ELF-1 (cell line): Measurements from ENCODE around the gene EZH1.
A peak's percentile ranks its signal among the peaks of the same experiment; 100 is the strongest.
"Not testable (repeated sequence)": the region's sequence is repeated elsewhere in the genome, so short reads cannot be mapped to it uniquely, and the experiment has no call there.

Experiments
- DNase-seq: peaks from one replicate; pipeline ENCODE4 v3.0.0-alpha.2; 2016; ENCODE audit warnings: low read depth, low spot score

EZH1 gene

DNA sequence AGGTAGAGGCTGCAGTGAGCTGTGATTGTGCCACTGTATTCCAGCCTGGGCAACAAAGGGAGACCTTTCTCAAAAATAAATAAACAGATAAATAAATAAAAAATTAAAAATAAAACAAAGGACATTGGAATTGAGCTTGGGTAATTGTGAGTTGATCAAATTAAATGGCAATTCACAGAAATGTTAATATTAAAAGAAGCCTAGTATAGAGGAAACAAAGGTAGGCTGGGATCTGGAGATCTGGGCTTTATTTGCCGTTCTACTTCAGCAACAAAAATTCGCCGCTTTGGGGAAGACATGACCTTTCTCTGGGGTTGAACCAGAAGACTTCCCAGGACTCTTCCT is 28.1 kb upstream of the EZH1 start:
- DNase-seq, result no peak

GRCh38 chr17:42769964-42770363 is 25.1 kb upstream of the EZH1 start:
- not testable (repeated sequence) for DNase-seq

- not testable (repeated sequence) for DNase-seq
Measured at GRCh38 chr17:42768006-42768405, 23.2 kb upstream of the EZH1 start.

DNA sequence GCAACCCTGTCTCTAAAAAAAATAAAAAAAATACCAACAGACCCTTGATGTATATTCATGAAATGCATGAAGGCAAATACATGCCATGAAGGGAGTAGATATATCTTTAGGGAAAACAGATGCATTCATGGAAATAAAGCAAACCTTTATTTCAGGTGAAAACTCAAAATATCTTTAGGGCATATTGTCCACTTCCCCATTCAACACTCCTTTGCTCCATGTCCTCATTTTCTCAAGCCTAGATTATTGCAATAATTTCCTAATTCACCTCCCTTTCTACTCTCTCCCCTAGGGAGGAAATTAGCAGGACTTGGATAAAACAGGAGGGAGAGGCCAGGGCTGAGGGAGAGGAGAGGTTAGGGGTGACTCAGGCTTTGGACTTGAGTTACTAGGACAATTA is 22.7 kb upstream of the EZH1 start:
- DNase-seq, result no peak

DNA sequence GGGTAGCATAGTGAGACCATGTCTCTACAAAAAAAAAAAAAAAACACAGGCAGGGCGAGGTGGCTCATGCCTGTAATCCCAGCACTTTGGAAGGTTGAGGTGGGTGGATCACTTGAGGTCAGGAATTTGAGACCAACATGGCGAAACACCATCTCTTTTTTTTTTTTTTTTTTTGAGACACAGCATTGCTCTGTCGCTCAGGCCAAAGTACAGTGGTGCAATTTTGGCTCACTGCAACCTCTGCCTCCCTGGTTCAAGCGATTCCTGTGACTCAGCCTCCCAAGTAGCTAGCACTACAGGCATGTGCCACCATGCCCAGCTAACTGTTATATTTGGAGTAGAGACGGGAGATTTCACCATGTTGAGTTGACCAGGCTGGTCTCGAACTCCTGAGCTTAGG is 21.3 kb upstream of the EZH1 start:
- no peak for DNase-seq

DNA sequence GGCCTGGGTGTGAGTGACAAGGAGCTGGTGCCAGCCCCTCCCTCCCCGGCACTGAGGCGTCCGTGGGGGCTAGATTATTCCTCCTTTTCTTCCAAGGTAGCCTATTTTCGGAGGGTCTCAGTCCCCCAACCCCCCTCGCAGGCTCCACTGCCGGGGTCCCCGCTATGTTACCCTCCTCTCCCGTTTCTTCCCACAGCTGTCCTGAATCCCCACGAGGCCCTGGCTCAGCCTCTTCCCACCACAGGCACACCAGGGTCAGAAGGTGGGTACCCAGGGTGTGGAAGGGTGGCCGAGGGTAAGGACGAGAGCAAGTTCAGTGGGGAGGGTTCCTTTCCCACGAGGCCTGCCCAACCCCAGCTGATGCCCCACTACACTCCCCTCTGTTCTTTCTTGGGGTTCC is 16.8 kb upstream of the EZH1 start:
- no peak for DNase-seq

DNA sequence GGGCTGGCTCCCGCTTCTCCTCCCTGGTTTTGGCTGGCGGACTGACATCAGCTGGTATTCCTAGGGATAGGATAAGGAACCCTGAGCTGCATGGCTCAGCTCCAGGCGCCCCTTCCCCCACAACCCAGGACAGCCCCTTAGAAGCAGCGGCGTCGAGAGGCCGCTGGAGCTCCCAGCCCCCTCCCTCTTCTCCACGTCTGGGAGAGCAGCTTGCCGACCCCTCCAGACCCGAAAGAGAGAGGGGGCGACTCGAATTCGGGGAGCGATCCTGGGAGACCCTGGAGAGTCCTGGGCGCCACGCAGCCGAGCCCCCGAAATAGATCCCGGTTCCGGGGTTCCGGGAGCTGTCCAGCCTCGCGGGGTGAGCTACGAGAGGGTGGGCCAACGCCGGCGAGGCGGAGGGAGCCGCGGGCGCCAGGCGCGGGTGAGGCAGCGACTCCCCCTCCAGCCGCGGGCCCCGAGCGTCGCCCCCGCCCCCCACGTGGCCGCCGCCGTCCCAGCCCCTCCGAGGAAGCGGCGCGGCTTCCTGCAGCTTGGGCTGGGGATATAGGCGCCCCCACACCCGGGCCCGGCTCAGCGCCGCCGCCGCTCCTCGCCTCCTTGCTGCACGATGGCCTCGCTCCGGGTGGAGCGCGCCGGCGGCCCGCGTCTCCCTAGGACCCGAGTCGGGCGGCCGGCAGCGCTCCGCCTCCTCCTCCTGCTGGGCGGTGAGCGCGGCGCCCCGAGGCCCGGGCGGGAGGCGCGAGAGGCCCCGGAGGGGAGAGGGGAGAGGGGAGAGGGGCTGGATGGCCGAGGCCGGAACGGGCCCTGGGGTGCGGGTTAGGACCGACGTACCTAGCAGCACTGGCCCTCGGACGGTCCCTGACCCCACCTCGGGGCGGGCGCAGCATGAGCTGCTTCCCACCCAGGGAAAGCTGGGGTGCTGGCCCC is 16.1 kb upstream of the EZH1 start, which contains the start of gene RAMP2:
Gene RAMP2 (plus strand): TSS at position 576 of the 930 bp plus-strand sequence. CDS start 35 bp downstream, at position 611.
- DNase-seq, result peak; percentile 43

- no peak for DNase-seq
Measured at GRCh38 chr17:42759982-42760651, 15.3 kb upstream of the EZH1 start.

DNA sequence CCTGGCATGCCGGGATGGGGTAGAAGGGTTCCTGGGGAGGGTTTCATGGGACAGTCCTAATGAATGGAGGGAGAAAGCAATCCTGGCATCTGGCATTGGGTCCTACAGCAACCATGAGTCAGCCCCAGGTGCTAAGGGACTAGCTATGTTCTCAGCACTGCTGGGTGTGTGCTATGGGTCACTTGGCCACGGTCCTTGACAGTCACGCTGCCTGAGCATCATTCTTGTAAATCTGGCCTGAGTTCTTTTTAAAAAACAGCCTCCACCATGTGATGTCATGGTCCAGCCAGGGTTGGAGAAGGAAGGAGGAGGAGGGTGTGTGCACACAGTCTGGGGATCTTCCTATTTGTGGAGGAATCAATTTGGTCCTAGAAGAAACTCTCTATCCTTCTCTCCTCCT is 9.9 kb upstream of the EZH1 start:
- DNase-seq, result no peak

- no peak for DNase-seq
Measured at GRCh38 chr17:42751628-42752027, 6.8 kb upstream of the EZH1 start.

GRCh38 chr17:42750739-42751344 is 6.0 kb upstream of the EZH1 start:
- no peak for DNase-seq

DNA sequence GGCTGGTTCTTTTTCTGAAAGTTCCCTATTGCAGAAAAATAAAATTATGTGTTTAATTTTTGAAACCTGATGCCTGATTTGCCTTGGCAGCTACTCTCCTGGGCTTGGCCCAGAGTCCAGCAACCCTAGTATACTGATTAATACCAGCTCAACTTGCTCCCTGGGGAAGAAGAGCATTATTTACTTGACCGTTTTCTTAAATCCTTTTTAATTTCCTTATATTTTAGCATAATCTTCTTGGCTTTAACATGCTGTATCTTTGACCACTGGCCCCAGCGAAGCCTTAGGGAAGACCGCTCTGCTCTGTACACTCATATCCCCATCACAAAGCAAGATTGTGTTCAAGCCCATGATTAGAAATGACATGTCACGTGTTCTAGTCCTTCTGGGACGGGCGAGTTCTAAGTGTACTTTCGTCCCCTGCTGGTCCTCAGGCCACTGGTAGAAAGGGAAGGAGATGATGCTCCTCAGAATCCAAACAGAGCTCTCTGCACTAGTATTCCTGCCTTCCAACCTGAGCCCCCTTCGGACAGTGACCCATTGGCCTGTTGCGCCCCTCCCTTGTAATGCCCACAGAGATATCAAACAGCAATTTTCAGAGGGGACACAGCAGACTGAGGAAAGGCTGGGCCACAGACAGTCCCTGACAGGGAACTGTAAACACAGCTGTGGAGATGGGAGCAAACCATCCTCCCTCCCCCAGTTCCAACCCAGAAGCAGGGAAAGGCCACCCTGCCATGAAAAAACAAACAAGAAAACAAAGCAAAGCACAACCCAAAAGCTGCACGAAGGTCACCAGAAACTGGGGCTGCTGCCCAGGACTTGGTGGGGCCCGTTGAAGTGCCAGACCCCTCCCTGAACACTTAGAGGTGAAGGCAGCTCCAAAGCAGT is 4.3 kb upstream of the EZH1 start:
- no peak for DNase-seq

- no peak for DNase-seq
Measured at GRCh38 chr17:42748202-42748907, 3.5 kb upstream of the EZH1 start.

GRCh38 chr17:42744283-42744805 is 496 bp downstream of the EZH1 start:
- peak; percentile 81 for DNase-seq

- no peak for DNase-seq
Measured at GRCh38 chr17:42743595-42744282, 1.1 kb downstream of the EZH1 start.

DNA sequence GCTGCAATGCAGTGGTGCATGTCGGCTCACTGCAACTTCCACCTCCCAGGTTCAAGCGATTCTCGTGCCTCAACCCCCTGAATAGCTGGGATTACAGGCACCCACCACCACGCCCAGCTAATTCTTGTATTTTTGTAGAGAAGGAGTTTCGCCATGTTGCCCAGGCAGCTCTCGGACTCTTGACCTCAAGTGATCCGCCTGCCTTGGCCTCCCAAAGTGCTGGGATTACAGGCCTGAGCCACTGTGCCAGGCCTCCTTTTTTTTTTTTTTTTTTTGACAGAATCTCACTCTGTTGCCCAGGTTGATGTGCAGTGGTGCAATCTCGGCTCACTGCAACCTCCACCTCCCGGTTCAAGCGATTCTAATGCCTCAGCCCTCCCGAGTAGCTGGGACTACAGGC is 1.9 kb downstream of the EZH1 start:
- DNase-seq, result not testable (repeated sequence)

- DNase-seq, result no peak
Measured at GRCh38 chr17:42740699-42741098, 4.1 kb downstream of the EZH1 start.

GRCh38 chr17:42725143-42725542 is 19.7 kb downstream of the EZH1 start:
- DNase-seq, result no peak

- no peak for DNase-seq
Measured at GRCh38 chr17:42723636-42724035, 21.2 kb downstream of the EZH1 start.

DNA sequence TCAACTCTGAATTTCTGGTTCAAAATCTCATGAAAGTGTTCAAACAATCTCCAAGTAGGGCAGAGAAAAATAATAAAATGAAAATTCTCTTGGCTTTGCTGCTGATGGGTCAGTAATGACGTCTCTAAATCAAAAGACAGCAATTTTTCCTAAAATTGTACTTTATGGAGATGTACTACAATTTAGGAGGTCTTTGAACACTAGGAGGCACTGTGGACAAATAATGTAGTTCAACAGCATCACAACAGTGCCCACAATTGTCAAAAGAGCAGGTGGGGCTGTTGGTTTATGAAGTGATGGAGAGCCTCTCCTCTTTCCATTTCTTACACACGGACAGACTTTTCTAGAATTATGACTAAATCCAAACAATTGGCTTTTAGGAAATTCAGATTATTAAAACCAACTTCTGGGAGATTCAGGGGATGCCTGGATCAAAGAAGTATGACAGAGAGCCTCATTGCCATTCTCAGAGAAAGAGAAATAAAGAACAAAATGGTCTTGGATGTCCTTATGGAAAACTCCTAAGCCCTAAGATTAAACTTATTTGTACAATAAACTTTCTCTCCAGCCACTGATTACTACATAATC is 23.8 kb downstream of the EZH1 start:
- peak; percentile 12 for DNase-seq
